Kidney glomerular epithelial cell (primary cell): ENCODE results near the gene RHOBTB3.
"Not testable (repeated sequence)": the region's sequence is repeated elsewhere in the genome, so short reads cannot be mapped to it uniquely, and the experiment has no call there.

ENCODE experiments used
- DNase-seq: peaks from one replicate; lab custom pipeline; 2025; lab: John Stamatoyannopoulos, UW

Gene RHOBTB3

GRCh38 chr5:95801961-95802360 is 70.8 kb downstream of the RHOBTB3 start:
- no peak for DNase-seq

GRCh38 chr5:95803271-95804148 is 72.4 kb downstream of the RHOBTB3 start:
- DNase-seq: peak; percentile 55

- no peak for DNase-seq
These were observed 73.8 kb downstream of the RHOBTB3 start for GRCh38 chr5:95804736-95805539.

GRCh38 chr5:95806687-95807086 is 75.6 kb downstream of the RHOBTB3 start:
- no peak for DNase-seq

GRCh38 chr5:95808013-95808685 is 77.0 kb downstream of the RHOBTB3 start:
- no peak for DNase-seq

DNA sequence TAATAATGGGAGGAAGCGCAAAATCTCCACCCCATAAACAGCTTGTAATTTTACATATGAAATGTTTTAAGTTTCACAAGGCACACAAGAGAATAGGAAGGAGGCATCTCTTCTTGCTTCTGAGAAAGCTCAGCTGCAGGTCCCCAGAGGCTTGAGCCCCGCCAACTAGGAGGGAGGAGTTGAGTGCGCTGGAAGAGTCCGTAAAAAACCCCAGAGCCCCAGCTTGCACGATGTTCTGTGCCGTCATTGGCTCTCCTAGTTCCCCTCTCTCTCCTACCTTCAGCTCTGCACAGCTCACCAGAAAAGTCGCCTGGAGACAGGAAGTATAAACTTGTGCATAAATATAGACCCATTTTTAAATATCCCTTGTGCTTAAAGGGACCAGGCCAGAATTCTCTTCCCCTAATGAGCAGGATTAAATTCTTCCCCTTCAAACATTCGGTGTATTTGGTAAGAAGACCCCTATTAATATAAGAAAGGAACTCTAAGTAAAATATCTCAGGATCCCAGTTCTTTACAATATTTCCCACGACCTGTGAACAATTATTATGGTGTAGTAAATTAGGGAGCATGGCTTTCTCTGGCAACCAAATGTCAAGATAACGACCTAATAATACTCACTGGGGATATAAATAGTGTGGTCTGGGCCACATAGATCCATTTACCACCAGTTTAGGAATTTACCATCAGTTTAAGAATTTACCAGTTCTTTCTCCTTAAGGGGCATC is 77.7 kb downstream of the RHOBTB3 start:
- DNase-seq: no peak

GRCh38 chr5:95809414-95809960 is 78.4 kb downstream of the RHOBTB3 start:
- no peak for DNase-seq

DNA sequence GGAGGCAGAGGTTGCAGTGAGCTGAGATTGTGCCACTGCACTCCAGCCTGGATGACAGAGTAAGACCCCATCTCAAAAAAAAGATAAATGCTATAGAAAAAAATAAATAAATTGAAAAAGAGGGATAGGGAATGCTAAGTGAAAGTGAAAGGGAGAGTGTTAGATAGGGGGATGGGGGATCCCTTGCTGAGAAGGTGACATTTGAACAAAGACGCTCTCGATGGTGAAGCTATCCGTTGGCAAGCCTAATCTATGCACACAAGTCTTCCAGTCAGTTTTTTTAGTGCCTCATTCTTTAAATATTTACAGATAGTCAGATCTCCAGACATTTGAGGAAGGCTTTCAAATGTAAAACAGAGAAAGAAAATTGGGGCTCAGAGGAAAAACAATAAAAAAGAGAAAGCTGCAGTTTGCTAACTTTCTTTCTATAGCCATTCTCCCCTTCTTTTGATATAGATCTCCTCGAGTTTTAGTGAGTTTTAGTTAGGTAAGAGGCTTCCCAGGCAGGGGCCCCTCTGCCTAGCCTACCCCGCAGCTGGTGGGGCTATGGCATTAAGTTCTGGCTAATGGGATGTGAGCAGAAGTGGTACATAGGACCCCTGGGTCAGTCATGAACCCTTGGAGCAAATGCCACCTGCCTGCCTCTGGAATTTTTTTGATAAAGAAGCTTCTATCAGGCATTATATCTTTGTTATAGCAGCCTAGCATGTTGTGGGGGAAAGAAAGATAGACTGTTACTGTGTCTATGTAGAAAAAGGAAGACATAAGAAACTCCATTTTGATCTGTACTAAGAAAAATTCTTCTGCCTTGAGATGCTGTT is 79.4 kb downstream of the RHOBTB3 start:
- peak; percentile 9 for DNase-seq

DNA sequence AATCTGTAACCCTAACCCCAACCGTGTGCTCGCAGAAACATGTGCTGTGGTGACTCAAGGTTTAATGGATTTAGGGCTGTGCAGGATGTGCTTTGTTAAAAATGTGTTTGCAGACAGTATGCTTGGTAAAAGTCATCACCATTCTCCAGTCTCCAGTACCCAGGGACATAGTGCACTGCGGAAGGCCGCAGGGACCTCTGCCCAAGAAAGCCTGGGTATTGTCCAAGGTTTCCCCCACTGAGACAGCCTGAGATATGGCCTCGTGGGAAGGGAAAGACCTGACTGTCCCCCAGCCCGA is 79.9 kb downstream of the RHOBTB3 start:
- DNase-seq: peak; percentile 46

DNA sequence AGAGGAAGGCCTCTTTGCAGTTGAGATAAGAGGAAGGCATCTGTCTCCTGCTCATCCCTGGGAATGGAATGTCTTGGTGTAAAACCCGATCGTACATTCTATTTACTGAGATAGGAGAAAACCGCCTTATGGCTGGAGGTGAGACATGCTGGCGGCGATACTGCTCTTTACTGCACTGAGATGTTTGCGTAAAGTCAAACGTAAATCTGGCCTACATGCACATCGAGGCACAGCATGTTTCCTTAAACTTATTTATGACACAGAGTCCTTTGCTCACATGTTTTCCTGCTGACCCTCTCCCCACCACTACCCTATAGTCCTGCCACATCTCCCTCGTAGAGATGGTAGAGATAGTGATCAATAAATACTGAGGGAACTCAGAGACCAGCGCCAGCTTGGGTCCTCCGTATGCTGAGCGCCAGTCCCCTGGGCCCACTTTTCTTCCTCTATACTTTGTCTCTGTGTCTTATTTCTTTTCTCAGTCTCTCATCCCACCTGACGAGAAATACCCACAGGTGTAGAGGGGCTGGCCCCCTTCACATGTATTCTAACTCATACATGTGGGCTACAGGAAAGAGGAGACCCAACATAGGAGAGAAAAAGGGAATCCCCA is 80.4 kb downstream of the RHOBTB3 start:
- not testable (repeated sequence) for DNase-seq

- no peak for DNase-seq
These were observed 80.9 kb downstream of the RHOBTB3 start for GRCh38 chr5:95812074-95812471.

GRCh38 chr5:95813035-95813434 is 81.9 kb downstream of the RHOBTB3 start:
- DNase-seq: not testable (repeated sequence)

DNA sequence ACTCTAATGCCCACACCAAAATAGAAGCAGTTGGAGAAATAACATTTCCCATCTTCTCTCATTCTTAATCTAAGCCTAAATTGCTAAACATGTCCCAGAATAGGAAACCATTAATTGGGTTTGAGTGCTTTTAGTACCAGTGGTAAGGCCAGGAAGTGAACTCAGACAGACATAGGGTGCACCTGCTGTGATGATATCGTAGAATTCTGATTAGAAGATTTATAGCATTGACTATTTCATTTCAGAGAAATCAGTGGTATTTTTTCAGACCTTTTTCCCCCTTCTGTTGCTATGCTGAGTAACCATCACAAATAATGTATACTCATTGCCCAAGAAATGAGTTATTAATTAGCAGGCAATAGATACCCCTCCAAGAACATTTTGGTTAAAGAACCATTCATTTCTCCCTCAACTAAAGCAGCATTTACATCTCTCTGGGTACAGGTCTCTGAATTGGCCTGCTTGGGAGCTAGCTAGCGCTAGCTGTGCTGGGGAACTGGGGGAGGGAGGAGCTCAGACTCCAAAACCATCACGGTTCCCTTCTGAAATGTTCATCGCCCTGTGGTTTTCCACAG is 84.1 kb downstream of the RHOBTB3 start:
- DNase-seq: no peak

DNA sequence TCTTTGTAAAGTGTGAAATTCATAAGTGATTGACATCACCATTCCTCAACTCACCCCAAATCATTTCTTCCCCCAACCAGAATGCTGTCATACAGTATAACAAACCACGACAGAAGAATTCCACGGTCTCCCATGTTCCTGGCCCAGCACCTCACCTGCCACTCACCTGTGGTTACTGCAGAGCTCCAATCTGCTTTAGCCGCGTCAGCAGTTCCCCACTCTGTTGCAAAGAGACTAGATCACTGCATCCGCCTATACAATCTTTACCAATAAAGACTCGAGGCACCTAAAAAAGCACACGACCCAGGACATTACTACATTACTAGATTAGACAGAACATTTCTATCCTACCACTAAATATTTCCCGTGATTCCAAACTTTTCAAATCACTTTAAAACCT is 85.2 kb downstream of the RHOBTB3 start:
- DNase-seq: no peak

DNA sequence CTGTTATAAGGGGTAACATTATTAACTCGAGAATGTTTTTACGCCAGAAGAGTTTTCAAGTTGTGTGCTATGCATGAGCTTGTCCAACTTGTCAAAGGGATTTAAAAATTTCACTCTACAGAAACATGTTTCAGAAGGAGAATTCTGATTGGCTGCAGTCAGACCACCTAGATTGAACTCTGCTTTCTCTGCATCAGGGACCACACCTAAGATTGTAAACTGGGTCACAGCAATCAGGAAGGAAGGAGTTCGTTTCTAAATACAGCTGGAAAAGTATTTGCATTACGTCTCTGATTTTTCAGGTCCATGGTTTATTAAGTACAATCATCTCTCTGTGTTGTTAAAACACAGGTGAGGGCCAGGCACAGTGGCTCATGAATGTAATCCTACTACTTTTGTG is 85.6 kb downstream of the RHOBTB3 start:
- no peak for DNase-seq

- DNase-seq: peak; percentile 89
These were observed 86.3 kb downstream of the RHOBTB3 start for GRCh38 chr5:95817430-95817829.

- no peak for DNase-seq
These were observed 87.3 kb downstream of the RHOBTB3 start for GRCh38 chr5:95818181-95819147.

DNA sequence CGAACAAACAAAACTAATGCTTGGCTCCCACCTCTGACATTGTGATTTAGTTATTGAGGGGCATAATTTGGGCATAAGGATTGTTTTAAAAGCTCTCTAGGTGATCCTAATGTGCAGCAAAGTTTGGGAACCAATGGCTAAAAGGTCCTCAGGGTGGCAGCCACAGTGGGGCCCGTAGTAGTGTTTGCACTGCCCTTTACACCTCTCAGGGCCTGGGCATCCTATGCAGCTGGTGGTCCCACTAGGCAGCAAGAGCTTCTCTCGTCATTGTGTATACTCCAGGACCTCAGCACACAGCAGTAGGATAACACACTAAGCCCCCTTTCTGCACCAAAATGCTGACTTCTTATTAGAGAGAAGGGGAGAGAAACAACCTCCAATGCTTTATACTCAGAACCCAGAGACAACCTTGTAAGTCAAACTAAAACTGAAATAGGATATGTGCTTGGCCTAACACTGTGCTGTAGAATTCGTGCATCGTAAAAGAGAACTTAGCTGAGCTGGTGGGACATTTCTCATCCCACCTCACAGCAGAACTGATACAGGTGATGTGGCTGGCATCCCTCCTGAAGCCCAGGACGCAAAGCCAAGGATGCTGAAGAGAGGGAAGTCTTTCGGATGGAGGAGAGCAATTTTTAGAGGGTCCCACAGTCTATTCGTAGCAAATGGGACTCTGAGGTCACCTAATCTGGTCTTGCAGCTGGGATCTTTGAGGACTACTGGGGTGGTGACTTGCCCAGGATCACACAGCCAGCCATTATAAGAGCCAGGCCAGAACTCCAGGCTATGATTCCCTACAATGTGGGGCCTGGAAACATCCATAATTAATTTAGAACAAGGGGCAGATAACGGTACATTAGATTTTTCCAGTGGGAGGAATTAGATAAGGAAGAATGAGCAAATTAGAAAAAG is 90.2 kb downstream of the RHOBTB3 start:
- DNase-seq: no peak
